NT2/D1 (cell line): Measurements from ENCODE around the gene MACROH2A2.
"Not testable (repeated sequence)": the region's sequence is repeated elsewhere in the genome, so short reads cannot be mapped to it uniquely, and the experiment has no call there.

Source experiments
- DNase-seq: peaks from one replicate; pipeline ENCODE4 v3.0.0-alpha.2; 2011; ENCODE audit warnings: low read depth, low spot score
- H3K27me3 ChIP-seq: 2 replicates; pipeline ENCODE4 v1.6.0; 2011; ENCODE audit warnings: mild to moderate bottlenecking; ENCODE audit not compliant: insufficient read length, insufficient read depth
- H3K36me3 ChIP-seq: 2 replicates; pipeline ENCODE4 v1.6.1; 2011; ENCODE audit warnings: mild to moderate bottlenecking, low read length, mixed read lengths; ENCODE audit not compliant: insufficient read depth, insufficient read length
- H3K4me1 ChIP-seq: 2 replicates; pipeline ENCODE4 v1.5.1; 2011; ENCODE audit not compliant: insufficient read depth, insufficient read length
- H3K4me3 ChIP-seq: 2 replicates; pipeline ENCODE4 v1.5.1; 2011; ENCODE audit warnings: low read depth; ENCODE audit not compliant: insufficient read length
- H3K9ac ChIP-seq: 2 replicates; pipeline ENCODE4 v1.6.0; 2011; ENCODE audit warnings: low read depth; ENCODE audit not compliant: insufficient read length
- H3K9me3 ChIP-seq: 2 replicates; pipeline ENCODE4 v1.5.1; 2011; ENCODE audit warnings: mild to moderate bottlenecking, low read length; ENCODE audit not compliant: insufficient read depth
- SUZ12 ChIP-seq: IDR thresholded peaks from 2 replicates; pipeline ENCODE4 v1.6.1; 2011; ENCODE audit not compliant: insufficient read length, insufficient read depth; ENCODE audit errors: extremely low read depth
- YY1 ChIP-seq: IDR thresholded peaks from 2 replicates; pipeline ENCODE4 v1.6.1; 2011; ENCODE audit not compliant: insufficient read length, insufficient read depth
- ZNF274 ChIP-seq: IDR thresholded peaks from 2 replicates; pipeline ENCODE4 v1.6.1; 2011; ENCODE audit warnings: mild to moderate bottlenecking, low read depth, low read length

The MACROH2A2 gene

DNA sequence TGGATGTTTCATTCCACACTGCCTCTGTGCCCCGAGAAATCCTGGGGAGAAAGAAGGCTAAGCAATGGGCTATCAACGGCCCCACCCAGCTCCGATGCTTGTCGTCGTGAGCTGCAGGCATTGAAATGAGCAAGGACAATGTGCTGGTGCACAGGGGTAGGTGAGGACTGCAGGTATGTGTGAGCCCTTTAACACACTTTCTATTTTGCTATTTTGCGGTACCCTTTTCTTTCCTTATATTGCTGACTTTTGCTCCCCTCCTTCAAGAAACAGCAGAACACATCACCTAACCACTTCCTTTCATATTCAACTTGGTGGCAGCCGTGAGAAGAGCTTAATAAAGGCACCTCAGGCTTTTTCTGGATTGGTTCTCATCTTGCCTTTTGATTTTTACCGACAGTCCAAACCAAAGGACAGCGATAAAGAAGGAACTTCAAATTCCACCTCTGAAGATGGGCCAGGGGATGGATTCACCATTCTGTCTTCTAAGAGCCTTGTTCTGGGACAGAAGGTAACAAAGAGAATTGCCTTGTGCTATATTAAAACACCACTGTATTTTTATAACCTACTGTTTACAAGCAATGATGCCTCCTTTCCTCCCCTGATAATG is 40.8 kb downstream of the MACROH2A2 start:
- no peak overlapping the region for H3K9ac ChIP-seq
- TF ChIP-seq ZNF274 (no peak), SUZ12 (no peak), YY1 (no peak)
- H3K9me3 ChIP-seq: no peaks in the 10 kb centered on the region
- no peak overlapping the region for H3K4me3 ChIP-seq
- H3K27me3 ChIP-seq: no peaks in the 10 kb centered on the region
- DNase-seq: no peak
- no peaks in the 10 kb centered on the region for H3K4me1 ChIP-seq
- H3K36me3 ChIP-seq: peaks cover 55% of the 10 kb centered on the region

- TF ChIP-seq YY1 (no peak), SUZ12 (no peak), ZNF274 (no peak)
- no peak for DNase-seq
- no peaks in the 10 kb centered on the region for H3K9me3 ChIP-seq
- peaks cover 63% of the 10 kb centered on the region for H3K36me3 ChIP-seq
- no peak overlapping the region for H3K9ac ChIP-seq
- H3K27me3 ChIP-seq: no peaks in the 10 kb centered on the region
- no peak overlapping the region for H3K4me3 ChIP-seq
- no peaks in the 10 kb centered on the region for H3K4me1 ChIP-seq
Observed at GRCh38 chr10:70094250-70094649, 41.6 kb downstream of the MACROH2A2 start.

GRCh38 chr10:70096016-70096704 is 43.5 kb downstream of the MACROH2A2 start:
- Histone ChIP-seq H3K4me3 (no peak overlapping the region), H3K4me1 (no peaks in the 10 kb centered on the region), H3K27me3 (no peaks in the 10 kb centered on the region), H3K9me3 (no peaks in the 10 kb centered on the region), H3K9ac (no peak overlapping the region), H3K36me3 (peaks cover 79% of the 10 kb centered on the region)
- DNase-seq: no peak
- TF ChIP-seq ZNF274 (no peak), YY1 (no peak), SUZ12 (no peak)

DNA sequence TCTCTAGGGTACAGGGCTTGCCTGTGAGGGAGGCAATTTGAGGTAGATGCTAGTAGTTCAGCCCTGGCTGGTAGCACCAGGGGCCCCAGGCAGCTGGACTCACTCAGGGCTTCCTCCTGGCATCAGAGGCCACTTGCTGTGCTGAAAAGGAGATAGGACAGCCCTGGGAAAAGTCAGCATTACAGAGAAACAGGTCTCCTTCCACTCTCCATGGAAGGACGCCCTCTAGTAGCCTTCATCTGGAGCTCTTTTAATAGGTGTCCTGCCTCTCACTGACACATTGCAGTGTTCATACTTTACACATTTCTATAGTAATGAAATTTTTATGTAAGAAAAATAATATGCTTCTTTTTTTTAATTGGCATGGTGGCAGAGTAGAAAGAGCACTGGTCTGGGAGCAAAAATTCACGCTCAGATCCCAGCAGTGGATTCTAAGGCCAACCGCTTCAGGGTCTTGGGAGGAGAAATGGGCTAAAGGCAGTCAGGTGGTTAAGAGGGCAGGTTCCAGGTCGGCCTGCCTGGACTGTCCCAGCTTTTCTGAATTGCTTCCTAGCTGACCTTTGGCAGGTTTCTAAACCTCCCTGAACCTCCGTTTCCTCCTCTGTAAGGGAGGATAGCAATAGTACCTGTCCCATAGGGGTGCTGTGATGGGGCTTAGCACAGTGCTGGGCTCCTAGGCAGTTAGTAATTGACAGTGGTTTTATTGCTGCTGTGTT is 44.2 kb downstream of the MACROH2A2 start:
- no peaks in the 10 kb centered on the region for H3K4me1 ChIP-seq
- no peak overlapping the region for H3K9ac ChIP-seq
- no peaks in the 10 kb centered on the region for H3K27me3 ChIP-seq
- no peak overlapping the region for H3K4me3 ChIP-seq
- no peaks in the 10 kb centered on the region for H3K9me3 ChIP-seq
- peaks cover 82% of the 10 kb centered on the region for H3K36me3 ChIP-seq
- DNase-seq: no peak
- TF ChIP-seq SUZ12 (no peak), ZNF274 (no peak), YY1 (no peak)

DNA sequence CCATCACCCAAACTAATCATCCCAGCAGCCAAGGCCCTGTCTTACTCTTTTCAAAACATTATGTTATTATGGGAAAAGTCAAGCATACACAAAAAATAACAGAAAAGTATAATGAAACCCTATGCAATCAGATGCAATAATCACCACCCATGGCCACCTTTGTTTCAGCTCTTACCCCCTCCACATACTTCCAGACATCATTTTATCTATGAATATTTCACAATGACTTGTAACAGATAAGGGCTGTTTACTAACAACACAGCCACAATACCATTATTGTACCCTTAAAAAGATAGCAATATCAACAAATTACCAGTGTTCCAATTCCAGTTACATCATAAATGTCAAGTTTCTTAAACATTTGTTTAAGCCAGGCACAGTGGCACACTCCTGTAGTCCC is 44.8 kb downstream of the MACROH2A2 start:
- Histone ChIP-seq H3K9ac (no peak overlapping the region), H3K9me3 (no peaks in the 10 kb centered on the region), H3K4me3 (no peak overlapping the region), H3K36me3 (peaks cover 81% of the 10 kb centered on the region), H3K4me1 (no peaks in the 10 kb centered on the region), H3K27me3 (no peaks in the 10 kb centered on the region)
- TF ChIP-seq ZNF274: no peak
- no peak for TF ChIP-seq YY1
- TF ChIP-seq SUZ12: no peak
- no peak for DNase-seq

DNA sequence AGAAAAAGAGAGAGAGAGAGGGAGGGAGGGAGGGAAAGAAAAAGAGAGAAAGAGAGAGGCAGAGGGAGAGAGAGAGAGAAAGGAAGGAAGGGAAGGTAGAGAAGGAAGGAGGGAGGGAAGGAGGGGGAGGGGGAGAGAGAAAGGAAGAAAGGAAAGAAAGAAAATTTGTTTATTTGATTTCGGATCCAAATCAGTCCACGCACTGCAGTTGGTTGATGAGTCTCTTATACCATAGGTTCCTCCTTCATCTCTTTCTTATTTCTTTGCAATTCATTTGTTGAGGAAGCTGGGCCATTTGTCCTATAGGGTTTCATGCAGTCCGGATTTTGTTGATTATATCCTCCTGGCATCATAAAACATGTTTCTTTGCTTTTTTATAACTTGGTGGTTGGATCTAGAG is 45.6 kb downstream of the MACROH2A2 start:
- Histone ChIP-seq H3K9me3 (no peaks in the 10 kb centered on the region), H3K36me3 (peaks cover 74% of the 10 kb centered on the region), H3K4me3 (no peak overlapping the region), H3K27me3 (no peaks in the 10 kb centered on the region), H3K4me1 (no peaks in the 10 kb centered on the region), H3K9ac (no peak overlapping the region)
- TF ChIP-seq SUZ12 (no peak), YY1 (no peak), ZNF274 (no peak)
- no peak for DNase-seq

DNA sequence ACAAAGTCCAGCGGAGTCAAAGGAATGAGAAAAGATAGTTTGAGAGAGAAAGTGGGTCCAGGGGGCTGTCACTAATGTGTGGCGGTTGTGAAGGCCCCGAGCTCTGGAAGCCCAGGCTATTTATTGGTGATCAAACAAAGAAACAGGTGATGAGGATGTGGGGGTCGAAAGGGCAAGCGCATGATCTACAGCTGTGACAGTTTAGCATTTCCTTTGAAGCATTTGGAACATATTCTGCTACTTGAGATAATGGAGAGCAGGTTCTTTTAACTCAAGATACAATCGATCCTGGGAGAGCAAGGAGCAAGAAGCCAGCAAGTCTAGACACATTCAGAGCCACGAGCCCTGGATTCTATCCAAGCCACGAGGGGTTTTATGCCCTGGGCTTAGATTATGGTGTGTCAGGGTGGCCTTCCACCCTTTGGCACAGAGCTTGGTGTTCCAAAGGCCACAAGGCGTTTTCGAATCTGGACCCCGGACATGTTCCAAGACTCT is 48.5 kb downstream of the MACROH2A2 start:
- DNase-seq, H3K4me1 ChIP-seq, H3K27me3 ChIP-seq, H3K9me3 ChIP-seq, H3K9ac ChIP-seq, H3K4me3 ChIP-seq: not testable (repeated sequence)
- H3K36me3 ChIP-seq: peaks cover 62% of the 10 kb centered on the region
